ENCODE results near the gene SNX1. TPM values are rescaled to one million over a fixed set of nuclear protein-coding genes. Genes with fewer than 3 reads are reported as not detected.

SNX1 gene
- total and polyA plus RNA-seq, 2 of the 8 experiments (the other 6 are each of a cell fraction or from before 2014, with no cell fraction given): 27.9 to 59.8 TPM

- ChIA-PET POLR2A (ENCODE audit: partially characterized antibody) (interaction anchor here (2.3 kb wide), 1 partner anchor 9 kb away, joined by 7 read pairs; no protein-coding TSS in a partner anchor), CTCF (ENCODE audit: partially characterized antibody) (interaction anchor here (0.6 to 1.8 kb wide), 6 partner anchors 10 to 208 kb away, joined by 3 to 7 read pairs (median 3); partner anchors contain the start of gene CSNK1G1)
- DNase-seq (ENCODE audit: low read depth in 1 of 2, low spot score in 2 of 2) (no peak), FAIRE-seq (no peak)
- Histone ChIP-seq H3K79me2 (ENCODE audit: control insufficient read depth in 1 of 2, insufficient read depth in 2 of 2, low read length in 2 of 2) (no peaks in the 10 kb centered on the region), H3K4ac (replicated peaks; ENCODE audit: insufficient read length, low read depth, low read length) (no peak overlapping the region), H4K91ac (replicated peaks; ENCODE audit: insufficient read length, low read length) (no peak overlapping the region), H2BK5ac (ENCODE audit: low read depth, low read length) (no peak overlapping the region), H3K79me1 (ENCODE audit: low read depth, low read length) (no peaks in the 10 kb centered on the region), H3K56ac (replicated peaks; ENCODE audit: insufficient read length, low read depth, low read length) (no peak overlapping the region), H3K23ac (ENCODE audit: insufficient read length) (no peak overlapping the region), H3K23me2 (ENCODE audit: low read depth, low read length) (peaks cover 9% of the 10 kb centered on the region; the same call in 1 of the 2 replicates), H4K8ac (ENCODE audit: extremely low read depth, insufficient read depth, low read length) (no peak overlapping the region), H3K36me3 (ENCODE audit: control insufficient read depth in 2 of 4, insufficient read depth in 4 of 4, low read length in 3 of 4) (no peaks in the 10 kb centered on the region), H4K20me1 (replicated peaks in 1 of 2; ENCODE audit: control insufficient read depth in 1 of 2, insufficient read depth in 2 of 2, low read length in 2 of 2) (peaks cover 2 to 3% of the 10 kb centered on the region in 2 experiments), H3K9me3 (ENCODE audit: insufficient read depth in 2 of 2, low read depth in 1 of 2, low read length in 1 of 2) (no peaks in the 10 kb centered on the region), H3K4me2 (ENCODE audit: insufficient read depth in 1 of 2, low read depth in 2 of 2, low read length in 2 of 2) (no peak overlapping the region), H2AFZ (ENCODE audit: low read length) (no peak overlapping the region), H2AK5ac (ENCODE audit: low read depth, low read length) (no peak overlapping the region), H2BK15ac (ENCODE audit: low read length) (no peak overlapping the region), H2BK20ac (ENCODE audit: low read length) (no peak overlapping the region), H3K9ac (replicated peaks in 1 of 4; ENCODE audit: extremely low read depth in 1 of 4, low read depth in 3 of 4, low read length in 3 of 4) (no peak overlapping the region), H2BK120ac (replicated peaks; ENCODE audit: low read depth, low read length) (no peak overlapping the region), H3K4me1 (replicated peaks in 1 of 4; ENCODE audit: control insufficient read depth in 3 of 4, insufficient read depth in 4 of 4, low read length in 3 of 4) (peaks cover 0 to 8% (median 6%) of the 10 kb centered on the region in 4 experiments; a peak in 6 of 7 replicates), H3K27me3 (replicated peaks in 1 of 4; ENCODE audit: control insufficient read depth in 3 of 4, extremely low read depth in 1 of 4, insufficient read depth in 3 of 4, low read length in 3 of 4) (peaks cover 0 to 18% (median 14%) of the 10 kb centered on the region in 4 experiments; a peak in 5 of 7 replicates), H3K18ac (ENCODE audit: extremely low read depth, low read length) (no peak overlapping the region), H3K4me3 (ENCODE audit: extremely low read depth in 1 of 4, insufficient read depth in 2 of 4, low read depth in 3 of 4, low read length in 4 of 4) (no peak overlapping the region), H4K5ac (ENCODE audit: insufficient read length, low read depth, low read length) (no peak overlapping the region), H3K27ac (ENCODE audit: low read depth, low read length) (no peak overlapping the region), H2BK12ac (ENCODE audit: low read depth, low read length) (no peak overlapping the region), H3K14ac (ENCODE audit: insufficient read length) (no peak overlapping the region)
- WGBS, 2 experiments (ENCODE audit: extremely low coverage in 1 of 2, insufficient coverage in 1 of 2, insufficient read length in 1 of 2, insufficient replicate concordance in 2 of 2, low coverage in 1 of 2, low lambda C conversion rate in 2 of 2, missing lambda C conversion rate in 1 of 2): 92% methylated on average over 7 of the region's 7 CpGs; no CpG with 5 or more reads in 1 of the 2 experiments
- no peak for TF ChIP-seq RXRA (IDR thresholded peaks at IDR 0.05; ENCODE audit: insufficient read depth, low read depth, low read length)
- no peak for TF ChIP-seq E2F6 (IDR thresholded peaks at IDR 0.05)
- no peak for TF ChIP-seq BCL11A (IDR thresholded peaks at IDR 0.05; ENCODE audit: low read depth in 2 of 2, low read length in 2 of 2)
- no peak for TF ChIP-seq KDM5A (IDR thresholded peaks at IDR 0.05; ENCODE audit: low read length)
- no peak for TF ChIP-seq POU5F1 (IDR thresholded peaks at IDR 0.05; ENCODE audit: low read depth, low read length)
- no peak for TF ChIP-seq SIN3A (conservative IDR thresholded peaks at IDR 0.05 in 1 of 2, IDR thresholded peaks at IDR 0.05 in 1 of 2; ENCODE audit: low read depth in 1 of 2, low read length in 2 of 2)
- no peak for TF ChIP-seq SUZ12 (IDR thresholded peaks at IDR 0.05; ENCODE audit: low read length)
- no peak for TF ChIP-seq EP300 (IDR thresholded peaks at IDR 0.05; ENCODE audit: borderline replicate concordance in 1 of 2, low read depth in 2 of 2, low read length in 2 of 2)
- no peak for TF ChIP-seq HDAC2 (IDR thresholded peaks at IDR 0.05; ENCODE audit: borderline replicate concordance in 1 of 2, low read depth in 2 of 2, low read length in 2 of 2)
- TF ChIP-seq PHF8 (conservative IDR thresholded peaks at IDR 0.05; ENCODE audit: low read depth, low read length): no peak
- no peak for TF ChIP-seq TAF7 (optimal IDR thresholded peaks at IDR 0.05; ENCODE audit: borderline replicate concordance, low read depth, low read length)
Observed at GRCh38 chr15:64148168-64148567, 52.4 kb downstream of the SNX1 start.

Measured in H1 (cell line).